GM19452 (cell line): Measurements from ENCODE around the gene PIK3R5.

Experiments
- ATAC-seq: cut with Tn5 transposase; IDR thresholded peaks from one replicate; pipeline ENCODE4 v1.9.1; 2021; ENCODE audit not compliant: unreplicated experiment

Gene PIK3R5

GRCh38 chr17:8881606-8882005 is 83.9 kb downstream of the PIK3R5 start:
- no peak for ATAC-seq

- ATAC-seq = no peak
Observed at GRCh38 chr17:8880466-8880865, 85.0 kb downstream of the PIK3R5 start.

GRCh38 chr17:8879410-8879809 is 86.1 kb downstream of the PIK3R5 start:
- ATAC-seq = no peak

- ATAC-seq = no peak
Observed at GRCh38 chr17:8877984-8878383, 87.5 kb downstream of the PIK3R5 start.

- ATAC-seq = no peak
Observed at GRCh38 chr17:8875957-8876356, 89.5 kb downstream of the PIK3R5 start.

- no peak for ATAC-seq
Observed at GRCh38 chr17:8875436-8875835, 90.1 kb downstream of the PIK3R5 start.

GRCh38 chr17:8873801-8874715 is 91.4 kb downstream of the PIK3R5 start:
- ATAC-seq = no peak

- ATAC-seq = no peak
Observed at GRCh38 chr17:8872705-8873435, 92.6 kb downstream of the PIK3R5 start.

- ATAC-seq = no peak
Observed at GRCh38 chr17:8872036-8872704, 93.3 kb downstream of the PIK3R5 start.

GRCh38 chr17:8871081-8871581 is 94.4 kb downstream of the PIK3R5 start:
- ATAC-seq = no peak

- no peak for ATAC-seq
Observed at GRCh38 chr17:8870406-8871040, 95.0 kb downstream of the PIK3R5 start.

GRCh38 chr17:8869114-8869815 is 96.2 kb downstream of the PIK3R5 start:
- ATAC-seq = no peak

GRCh38 chr17:8868529-8868951 is 97.0 kb downstream of the PIK3R5 start:
- ATAC-seq = peak; percentile 56

- no peak for ATAC-seq
Observed at GRCh38 chr17:8868092-8868491, 97.4 kb downstream of the PIK3R5 start.

- ATAC-seq = no peak
Observed at GRCh38 chr17:8867361-8867981, 98.0 kb downstream of the PIK3R5 start, which contains the start of gene PIK3R6. TSS of gene PIK3R6 (minus strand) at chr17:8867674. CDS start at chr17:8849794, 17,880 bp downstream.

- ATAC-seq = no peak
Observed at GRCh38 chr17:8865811-8866210, 99.7 kb downstream of the PIK3R5 start.

GRCh38 chr17:8865385-8865784 is 100.1 kb downstream of the PIK3R5 start:
- ATAC-seq = no peak

GRCh38 chr17:8862213-8863056 is 103.1 kb downstream of the PIK3R5 start:
- no peak for ATAC-seq
